ENCODE data around the gene CD33.
"Not testable (repeated sequence)": the region's sequence is repeated elsewhere in the genome, so short reads cannot be mapped to it uniquely, and the experiment has no call there.

The CD33 gene

DNA sequence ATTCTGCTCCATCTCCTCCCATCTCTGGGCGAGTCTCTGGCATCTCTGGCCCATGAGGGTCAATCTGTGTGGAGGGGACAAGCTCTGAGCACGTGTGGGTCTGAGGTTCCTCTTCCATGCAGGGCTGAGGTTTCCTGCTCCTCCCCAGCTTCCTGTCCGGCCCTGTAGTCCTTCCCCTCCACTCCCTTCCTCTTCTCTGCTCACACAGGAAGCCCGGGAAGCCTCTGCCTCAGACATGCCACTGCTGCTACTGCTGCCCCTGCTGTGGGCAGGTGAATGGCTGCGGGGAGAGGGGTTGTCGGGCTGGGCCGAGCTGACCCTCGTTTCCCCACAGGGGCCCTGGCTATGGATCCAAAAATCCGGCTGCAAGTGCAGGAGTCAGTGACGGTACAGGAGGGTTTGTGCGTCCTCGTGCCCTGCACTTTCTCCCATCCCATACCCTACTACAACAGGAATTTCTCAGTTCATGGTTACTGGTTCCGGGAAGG, 14.0 kb upstream of the CD33 start:
- not testable (repeated sequence) for DNase-seq

- no peak for DNase-seq
Measured at GRCh38 chr19:51211833-51212232, 13.0 kb upstream of the CD33 start.

DNA sequence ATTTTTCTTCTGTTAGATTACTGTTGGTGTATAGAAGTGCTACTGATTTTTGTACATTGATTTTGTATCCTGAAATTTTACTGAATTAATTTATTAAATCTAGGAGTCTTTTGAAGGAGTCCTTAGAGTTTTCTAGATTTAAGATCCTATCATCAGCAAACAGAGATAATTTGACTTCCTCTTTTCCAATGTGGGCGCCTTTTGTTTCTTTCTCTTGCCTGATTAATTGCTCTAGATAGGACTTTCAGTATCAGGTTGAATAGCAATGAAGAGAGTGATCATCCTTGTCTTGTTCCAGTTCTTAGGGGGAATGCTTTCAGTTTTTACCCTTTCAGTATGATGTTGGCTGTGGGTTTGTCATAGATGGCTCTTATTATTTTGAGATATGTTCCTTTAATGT, 5.6 kb upstream of the CD33 start:
- no peak for DNase-seq

DNA sequence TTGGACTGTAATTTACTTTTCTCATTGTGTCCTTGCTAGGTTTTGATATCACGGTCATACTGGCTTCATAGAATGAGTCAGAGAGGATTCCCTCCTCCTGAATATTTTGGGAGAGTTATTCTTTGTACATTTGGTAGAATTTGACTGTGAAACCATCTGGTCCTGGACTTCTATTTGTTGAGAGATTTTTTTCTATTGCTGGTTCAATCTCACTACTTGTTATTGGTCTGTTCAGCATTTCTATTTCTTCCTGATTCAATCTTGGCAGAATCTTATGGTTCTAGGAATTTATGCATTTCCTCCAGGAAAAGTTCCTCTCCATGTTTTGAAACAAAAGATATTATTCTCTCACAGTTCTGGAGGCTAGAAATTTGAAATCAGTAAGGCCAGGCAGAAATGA, 4.9 kb upstream of the CD33 start:
- no peak for DNase-seq

DNA sequence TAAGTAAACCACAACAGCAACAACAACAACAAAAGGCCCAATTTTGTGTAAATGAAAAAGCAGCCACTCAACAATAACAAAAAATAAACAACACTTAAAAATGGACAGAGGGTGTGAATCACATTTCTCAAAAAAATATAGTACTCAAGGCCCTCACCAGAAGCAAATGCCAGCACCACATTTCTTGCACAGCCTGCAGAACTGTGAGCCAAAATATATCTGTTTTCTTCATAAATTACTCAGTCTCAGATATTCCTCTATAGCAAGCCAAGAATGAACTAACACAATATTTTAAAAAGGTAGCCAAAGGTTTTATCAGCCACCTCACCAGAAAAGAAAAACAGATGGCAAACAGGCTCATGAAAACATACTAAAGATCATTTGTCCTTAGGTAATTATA, 3.9 kb upstream of the CD33 start:
- no peak for DNase-seq

DNA sequence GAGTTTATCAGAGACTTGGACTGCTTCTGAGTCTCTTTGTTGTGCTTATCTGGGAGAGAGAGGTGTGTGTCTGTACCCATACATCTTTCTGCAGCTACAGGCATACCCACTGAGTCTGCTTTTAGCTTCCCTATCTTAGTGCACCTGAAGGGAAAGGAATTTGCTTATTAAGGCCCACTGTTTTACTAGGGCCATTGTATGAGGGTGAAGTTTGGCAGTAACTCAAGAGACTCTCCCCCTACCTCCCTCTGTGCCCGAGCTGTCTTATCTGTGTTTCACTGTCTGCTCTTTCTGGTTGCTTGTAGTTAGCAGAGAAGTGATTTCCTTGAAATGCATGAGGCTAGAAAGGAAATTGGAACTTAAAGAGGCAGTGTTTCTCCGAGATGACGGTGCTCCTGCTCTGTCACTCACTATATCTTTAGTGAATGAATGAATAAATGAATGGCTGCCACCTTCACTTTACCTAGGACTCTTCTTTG, 678 bp upstream of the CD33 start:
- DNase-seq: no peak

GRCh38 chr19:51226067-51226466, 1.2 kb downstream of the CD33 start:
- no peak for DNase-seq

DNA sequence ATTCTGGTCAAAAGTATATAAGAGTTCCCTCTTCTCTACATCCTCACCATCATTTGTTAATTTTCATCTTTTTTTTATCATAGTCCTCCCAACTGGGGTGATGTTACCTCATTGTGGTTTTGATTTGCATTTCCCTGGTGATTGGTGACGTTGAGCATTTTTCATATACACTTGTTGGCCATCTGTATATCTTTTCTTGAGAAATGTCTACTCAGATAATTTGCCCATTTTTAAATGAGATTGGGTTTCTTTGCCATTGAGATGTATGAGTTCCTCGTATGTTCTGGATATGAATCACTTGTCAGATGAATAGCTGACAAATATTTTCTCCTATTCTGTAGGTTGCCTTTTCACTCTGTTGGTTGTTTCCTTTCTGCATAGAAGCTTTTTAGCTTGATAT, 2.4 kb downstream of the CD33 start:
- no peak for DNase-seq

GRCh38 chr19:51227966-51228365, 3.1 kb downstream of the CD33 start:
- DNase-seq: no peak

DNA sequence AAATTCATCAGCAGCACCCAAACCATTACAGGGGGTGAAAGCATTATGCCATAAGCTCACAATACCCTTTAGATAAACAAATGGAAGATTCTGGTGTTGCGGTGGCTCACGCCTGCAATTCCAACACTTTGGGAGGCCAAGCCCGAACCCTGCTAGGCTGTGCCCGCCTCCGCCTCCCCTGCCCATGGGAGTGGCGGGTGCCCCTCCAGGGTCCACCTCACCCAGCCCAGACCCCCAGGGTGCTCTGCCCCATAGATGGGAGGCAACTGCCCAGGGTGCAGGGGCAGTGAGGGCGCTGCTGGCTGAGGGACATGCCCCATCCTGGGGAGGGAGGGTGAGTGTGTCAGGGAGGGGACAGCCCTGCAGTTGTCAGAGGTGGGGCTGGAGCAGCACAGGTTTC, 16.0 kb downstream of the CD33 start:
- no peak for DNase-seq

DNA sequence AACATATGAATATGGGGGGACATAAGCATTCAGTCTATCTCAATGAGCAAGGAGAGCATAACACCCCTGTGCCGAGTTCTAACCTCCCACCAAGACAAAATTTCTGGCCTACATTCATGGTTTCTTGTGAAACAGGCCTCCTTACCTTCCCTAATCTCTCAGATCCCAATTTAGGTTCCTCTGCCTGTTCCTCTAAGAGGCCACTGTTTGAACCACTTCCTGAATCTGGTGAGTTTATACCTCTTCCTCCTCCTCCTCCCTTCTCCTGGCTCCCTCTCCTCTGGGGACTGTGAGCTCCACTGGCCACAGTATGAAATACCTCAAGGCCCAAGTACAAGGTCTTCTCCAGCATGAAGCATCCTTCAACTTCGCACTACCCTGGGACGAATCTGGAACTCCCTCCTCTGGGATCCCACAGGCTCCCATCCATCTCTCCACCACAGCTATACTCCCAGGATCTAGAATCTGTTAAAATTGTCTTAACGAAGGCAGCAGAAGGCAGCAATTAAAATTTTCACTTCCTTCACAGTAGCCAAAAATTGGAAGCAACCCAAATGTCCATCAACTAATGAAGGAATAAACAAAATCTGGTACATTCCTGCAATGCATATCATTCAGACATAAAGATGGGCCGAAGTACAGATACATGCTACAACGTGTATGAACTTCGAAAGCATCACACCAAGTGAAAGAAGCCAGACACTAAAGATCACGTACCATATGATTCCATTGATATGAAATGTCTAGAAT, 18.2 kb downstream of the CD33 start:
- DNase-seq: no peak

DNA sequence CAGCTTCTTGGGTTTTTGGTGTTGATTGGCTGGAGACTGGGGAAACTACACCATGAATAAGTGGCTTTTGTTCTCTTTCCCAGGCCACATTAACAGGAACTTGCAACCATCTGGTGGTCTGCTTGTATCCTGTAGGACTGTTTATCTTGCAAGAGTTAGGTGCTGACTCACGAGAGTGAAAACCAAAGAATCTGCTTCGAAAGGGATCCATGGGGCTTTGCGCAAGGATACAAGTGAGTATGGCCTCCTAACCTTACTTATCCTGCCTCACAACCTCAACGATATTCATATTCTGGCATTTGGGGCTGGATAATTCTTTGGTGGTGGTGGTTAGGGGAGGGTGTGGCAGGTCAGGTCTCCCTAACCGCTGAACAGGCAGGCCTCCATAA, 21.3 kb downstream of the CD33 start:
- DNase-seq: no peak

DNA sequence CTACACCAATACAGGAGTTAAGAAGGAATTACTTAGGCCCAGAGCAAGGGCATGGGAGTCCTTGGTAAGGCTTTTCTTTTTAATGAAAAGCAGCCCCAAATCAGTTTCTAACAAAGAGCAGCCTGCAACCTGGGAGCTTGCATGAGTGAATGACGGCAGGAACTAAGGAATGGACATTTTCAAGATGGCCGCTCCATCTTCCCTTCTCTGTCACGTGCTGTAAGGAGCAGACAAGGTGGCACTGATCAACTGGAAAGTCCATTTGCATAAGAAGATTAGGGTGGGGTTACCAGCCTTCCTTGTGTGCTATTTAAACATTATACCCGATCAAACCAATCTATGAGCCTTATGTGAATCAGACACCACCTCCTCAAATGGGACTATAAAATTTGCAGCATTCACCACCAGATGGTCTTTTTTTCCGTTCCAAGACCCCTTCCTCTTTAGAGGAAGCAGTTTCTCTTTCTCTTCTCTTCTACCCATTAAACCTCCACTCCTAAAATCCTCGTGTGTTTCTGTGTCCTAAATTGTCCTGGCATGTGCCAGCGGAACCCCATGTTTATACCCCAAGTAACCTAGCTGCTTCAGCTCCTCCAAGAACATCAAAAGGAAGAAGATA, 23.2 kb downstream of the CD33 start:
- DNase-seq: no peak

DNA sequence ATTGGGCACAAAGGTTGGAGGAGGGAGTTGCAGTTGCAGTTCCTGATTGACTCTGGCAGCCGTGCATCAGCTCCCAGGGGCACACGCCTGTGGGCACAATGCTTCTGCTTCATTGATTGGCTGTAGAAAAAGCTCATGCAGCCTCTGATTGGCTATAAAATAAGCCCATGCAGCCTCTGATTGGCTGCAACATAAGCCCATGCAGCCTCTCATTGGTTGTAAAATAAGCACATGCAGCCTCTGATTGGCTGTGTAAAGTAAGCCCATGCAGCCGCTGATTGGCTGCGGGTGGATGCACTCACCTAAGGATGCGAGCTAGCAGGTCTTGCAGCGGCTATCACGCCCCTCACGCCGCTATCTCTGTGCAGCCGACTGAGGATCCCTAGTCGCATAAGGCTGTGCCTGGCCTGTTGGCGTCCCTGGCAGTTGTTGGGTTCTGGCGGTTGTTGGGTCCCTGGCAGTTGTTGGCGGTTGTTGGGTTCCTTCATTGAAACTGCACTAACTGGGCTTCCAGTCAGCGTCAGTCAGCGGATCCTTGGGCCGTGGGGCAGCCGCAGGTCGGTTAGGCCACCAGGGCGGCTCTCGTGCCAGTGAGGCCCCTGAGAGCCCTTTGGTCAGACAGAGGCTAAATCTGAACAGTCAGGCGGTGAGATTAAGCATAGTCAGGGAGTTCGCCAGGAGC, 26.0 kb downstream of the CD33 start, which contains the start of gene SIGLECL1:
Gene SIGLECL1 (plus strand): TSS at position 295 of the 682 bp plus-strand sequence. CDS start 12,993 bp downstream, outside the sequence.
- DNase-seq: no peak

- no peak for DNase-seq
Measured at GRCh38 chr19:51251468-51251820, 26.6 kb downstream of the CD33 start.

- no peak for DNase-seq
Measured at GRCh38 chr19:51252306-51253079, 27.6 kb downstream of the CD33 start.

GRCh38 chr19:51253088-51253806, 28.4 kb downstream of the CD33 start:
- DNase-seq: no peak

DNA sequence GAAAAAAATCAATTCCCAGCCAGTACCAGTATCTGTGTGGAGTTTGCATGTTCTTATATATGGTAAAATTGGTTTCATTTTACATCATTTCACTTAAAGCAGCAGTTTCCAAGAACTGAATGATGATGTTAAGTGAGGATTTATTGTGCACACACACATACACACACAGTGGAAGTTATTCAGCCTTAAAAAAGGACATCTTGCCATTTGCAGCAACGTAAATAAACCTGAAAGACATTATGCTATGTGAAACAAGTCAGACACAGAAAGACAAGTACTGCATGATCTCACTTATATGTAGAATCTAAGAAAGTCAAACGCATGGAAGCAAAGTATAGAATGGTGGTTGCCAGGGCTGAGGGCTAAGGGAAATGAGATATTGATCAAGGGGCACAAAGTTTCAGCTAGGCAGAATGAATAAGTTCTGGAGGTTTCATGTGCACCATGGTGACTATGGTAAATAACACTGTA, 31.3 kb downstream of the CD33 start:
- DNase-seq: no peak

- no peak for DNase-seq
Measured at GRCh38 chr19:51257471-51257870, 32.6 kb downstream of the CD33 start.

- no peak for DNase-seq
Measured at GRCh38 chr19:51258165-51259160, 33.6 kb downstream of the CD33 start.
